Neural progenitor cell (in vitro differentiated cells): ENCODE measurements around the gene NPTXR. TPM values are rescaled to one million over a fixed set of nuclear protein-coding genes. Genes with fewer than 3 reads are reported as not detected.

Experiments used
- DNase-seq: peaks from one replicate; pipeline ENCODE4 v3.0.0-alpha.2; 2016; ENCODE audit warnings: low spot score
- H2AFZ ChIP-seq: fragments of 200-600 bp; sonication (generic); replicated peaks from 2 replicates; pipeline ENCODE4 v1.6.1; 2016; ENCODE audit warnings: antibody characterized with exemption
- H3F3A ChIP-seq: fragments of 200-600 bp; sonication (generic); 2 replicates; pipeline ENCODE4 v1.6.1; 2016; ENCODE audit warnings: antibody characterized with exemption, low read depth
- H3K27ac ChIP-seq: fragments of 200-600 bp; sonication (generic); 2 replicates; pipeline ENCODE4 v1.5.1; 2016; ENCODE audit warnings: mild to moderate bottlenecking
- H3K27me3 ChIP-seq: fragments of 200-600 bp; sonication (generic); 2 replicates; pipeline ENCODE4 v1.6.1; 2016; ENCODE audit warnings: mild to moderate bottlenecking, moderate library complexity
- H3K36me3 ChIP-seq: fragments of 200-600 bp; sonication (generic); 2 replicates; pipeline ENCODE4 v1.5.1; 2016
- H3K4me1 ChIP-seq: fragments of 200-600 bp; sonication (generic); 2 replicates; pipeline ENCODE4 v1.6.1; 2016; ENCODE audit warnings: mixed run types
- H3K4me2 ChIP-seq: fragments of 200-600 bp; sonication (generic); 2 replicates; pipeline ENCODE4 v1.6.1; 2016
- H3K4me3 ChIP-seq: fragments of 200-600 bp; sonication (generic); 2 replicates; pipeline ENCODE4 v1.5.1; 2016
- H3K79me2 ChIP-seq: fragments of 200-600 bp; sonication (generic); 2 replicates; pipeline ENCODE4 v1.6.1; 2016; ENCODE audit warnings: low read depth
- H3K9ac ChIP-seq: fragments of 200-600 bp; sonication (generic); 2 replicates; pipeline ENCODE4 v1.6.1; 2016
- H3K9me3 ChIP-seq: fragments of 200-600 bp; sonication (generic); 2 replicates; pipeline ENCODE4 v1.5.1; 2016; ENCODE audit warnings: low read depth
- H4K20me1 ChIP-seq: fragments of 200-600 bp; sonication (generic); 2 replicates; pipeline ENCODE4 v1.6.1; 2016; ENCODE audit warnings: low read depth
- H3K27ac Mint-ChIP-seq: 3 replicates; pipeline ENCODE4 v1.8.0; 2021; ENCODE audit warnings: mixed read lengths
- H3K27me3 Mint-ChIP-seq: 2 replicates; pipeline ENCODE4 v1.8.0; 2022; ENCODE audit warnings: low read depth, mild to moderate bottlenecking, inconsistent platforms, moderate library complexity, mixed read lengths; ENCODE audit not compliant: insufficient read depth
- H3K36me3 Mint-ChIP-seq: 3 replicates; pipeline ENCODE4 v1.8.0; 2021; ENCODE audit warnings: mixed read lengths
- H3K4me1 Mint-ChIP-seq: 3 replicates; pipeline ENCODE4 v1.8.0; 2021; ENCODE audit warnings: mixed read lengths
- H3K4me3 Mint-ChIP-seq: 3 replicates; pipeline ENCODE4 v1.8.0; 2021; ENCODE audit warnings: mild to moderate bottlenecking, moderate library complexity, mixed read lengths
- H3K9me3 Mint-ChIP-seq: 3 replicates; pipeline ENCODE4 v1.8.0; 2020; ENCODE audit warnings: mixed read lengths
- EZH2 ChIP-seq: fragments of 200-600 bp; sonication (generic); IDR thresholded peaks from 2 replicates; pipeline ENCODE4 v1.6.1; 2017; ENCODE audit warnings: antibody characterized with exemption, mild to moderate bottlenecking, moderate library complexity
- EZH2phosphoT487 ChIP-seq: fragments of 200-600 bp; sonication (generic); IDR thresholded peaks from 2 replicates; pipeline ENCODE4 v1.6.1; 2017; ENCODE audit warnings: antibody characterized with exemption
- total RNA-seq: library from RNA; depleted of rRNA; stranded (reverse); fragments of >200 nt; gene quantifications from 2 replicates; pipeline ENCODE4 v1.2.3, GENCODE V29; 2015; ENCODE audit warnings: low replicate concordance
- TF ChIP-seq, protein P1 (sequence below): fragments of 200-600 bp; sonication (generic); IDR thresholded peaks from 2 replicates; pipeline ENCODE4 v1.5.1; 2017; ENCODE audit warnings: antibody characterized with exemption, mild to moderate bottlenecking

Gene NPTXR
- total RNA-seq, 1 donor from 2014 or later, result 0.99 TPM

DNA sequence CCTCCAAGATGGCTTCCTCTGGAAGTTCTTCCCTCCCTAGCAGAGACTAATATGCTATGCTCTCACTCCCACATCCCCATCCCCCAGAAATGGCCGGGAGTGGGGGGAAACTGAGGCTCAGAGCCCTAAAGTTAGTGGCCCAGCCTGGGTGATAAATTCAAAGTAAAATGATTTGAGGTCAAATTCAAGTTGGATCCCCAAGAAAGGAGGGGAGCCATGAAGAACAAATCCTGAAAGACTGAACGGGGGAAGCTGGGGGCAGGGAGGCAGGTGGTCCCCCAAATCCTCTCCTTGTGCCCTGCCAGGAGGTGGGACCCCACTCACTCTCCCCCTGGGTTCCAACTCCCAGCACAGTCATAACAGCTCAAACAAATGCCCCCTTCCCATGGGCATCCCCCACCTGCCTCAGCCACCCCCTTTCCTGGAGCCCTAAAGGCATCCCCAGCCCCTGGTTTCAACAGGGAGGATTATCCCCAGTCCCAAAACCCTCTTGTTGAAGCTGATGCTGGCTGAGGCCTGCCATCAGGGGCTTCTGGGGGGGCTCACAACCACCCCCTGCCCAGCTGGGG is 27.0 kb upstream of the NPTXR start:
- TF ChIP-seq EZH2phosphoT487 (no peak), EZH2 (no peak)
- TF ChIP-seq, protein P1, sequence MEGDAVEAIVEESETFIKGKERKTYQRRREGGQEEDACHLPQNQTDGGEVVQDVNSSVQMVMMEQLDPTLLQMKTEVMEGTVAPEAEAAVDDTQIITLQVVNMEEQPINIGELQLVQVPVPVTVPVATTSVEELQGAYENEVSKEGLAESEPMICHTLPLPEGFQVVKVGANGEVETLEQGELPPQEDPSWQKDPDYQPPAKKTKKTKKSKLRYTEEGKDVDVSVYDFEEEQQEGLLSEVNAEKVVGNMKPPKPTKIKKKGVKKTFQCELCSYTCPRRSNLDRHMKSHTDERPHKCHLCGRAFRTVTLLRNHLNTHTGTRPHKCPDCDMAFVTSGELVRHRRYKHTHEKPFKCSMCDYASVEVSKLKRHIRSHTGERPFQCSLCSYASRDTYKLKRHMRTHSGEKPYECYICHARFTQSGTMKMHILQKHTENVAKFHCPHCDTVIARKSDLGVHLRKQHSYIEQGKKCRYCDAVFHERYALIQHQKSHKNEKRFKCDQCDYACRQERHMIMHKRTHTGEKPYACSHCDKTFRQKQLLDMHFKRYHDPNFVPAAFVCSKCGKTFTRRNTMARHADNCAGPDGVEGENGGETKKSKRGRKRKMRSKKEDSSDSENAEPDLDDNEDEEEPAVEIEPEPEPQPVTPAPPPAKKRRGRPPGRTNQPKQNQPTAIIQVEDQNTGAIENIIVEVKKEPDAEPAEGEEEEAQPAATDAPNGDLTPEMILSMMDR, result no peak
- Histone ChIP-seq H3K79me2 (peaks cover 34% of the 10 kb centered on the region), H3K9me3 (no peaks in the 10 kb centered on the region), H3K9ac (no peak overlapping the region), H3K4me3 (peak overlapping the region; percentile 94), H3K4me2 (peak overlapping the region; percentile 90), H3K4me1 (peaks cover 24% of the 10 kb centered on the region), H4K20me1 (peaks cover 52% of the 10 kb centered on the region), H3K27ac (no peak overlapping the region), H3K27me3 (no peaks in the 10 kb centered on the region), H2AFZ (no peak overlapping the region), H3F3A (peaks cover 14% of the 10 kb centered on the region), H3K36me3 (no peaks in the 10 kb centered on the region)
- Mint-ChIP-seq H3K4me3 (peak overlapping the region; percentile 93), H3K9me3 (no peaks in the 10 kb centered on the region), H3K27ac (no peak overlapping the region), H3K27me3 (peaks cover 5% of the 10 kb centered on the region), H3K36me3 (peaks cover 2% of the 10 kb centered on the region), H3K4me1 (peaks cover 44% of the 10 kb centered on the region)
- peak; percentile 50 for DNase-seq

DNA sequence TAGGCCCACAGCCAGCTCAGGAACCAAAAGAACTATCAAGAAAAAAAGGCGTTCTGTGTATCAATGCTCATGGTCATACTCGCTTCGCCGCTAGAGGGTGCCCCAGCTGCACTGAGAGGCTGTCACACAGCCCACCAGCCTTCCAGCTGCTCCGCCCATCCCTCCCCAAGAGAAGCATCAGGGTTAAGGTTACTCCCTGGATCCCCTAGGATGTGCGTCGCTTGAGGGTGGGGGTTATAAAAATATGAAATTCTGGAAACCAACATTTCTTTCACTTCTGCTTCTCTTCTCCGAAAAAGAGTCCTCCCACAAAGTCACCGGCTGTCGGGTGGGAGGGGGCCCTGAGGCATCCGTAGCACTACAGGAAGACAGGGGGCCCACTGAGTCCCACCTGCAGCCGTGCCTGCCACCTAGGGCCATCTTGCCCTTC is 26.5 kb upstream of the NPTXR start:
- no peaks in the 10 kb centered on the region for H3K36me3 ChIP-seq
- Mint-ChIP-seq H3K27me3 (peaks cover 7% of the 10 kb centered on the region), H3K36me3 (peaks cover 3% of the 10 kb centered on the region), H3K4me3 (peak overlapping the region; percentile 93), H3K4me1 (peaks cover 44% of the 10 kb centered on the region), H3K9me3 (no peaks in the 10 kb centered on the region), H3K27ac (no peak overlapping the region)
- peaks cover 14% of the 10 kb centered on the region for H3F3A ChIP-seq
- H3K27ac ChIP-seq, result no peak overlapping the region
- peak overlapping the region; percentile 90 for H3K4me2 ChIP-seq
- H2AFZ ChIP-seq, result no peak overlapping the region
- no peak overlapping the region for H3K9ac ChIP-seq
- no peaks in the 10 kb centered on the region for H3K27me3 ChIP-seq
- no peaks in the 10 kb centered on the region for H3K9me3 ChIP-seq
- peaks cover 34% of the 10 kb centered on the region for H3K79me2 ChIP-seq
- H4K20me1 ChIP-seq, result peaks cover 57% of the 10 kb centered on the region
- peak overlapping the region; percentile 94 for H3K4me3 ChIP-seq
- DNase-seq, result peak; percentile 93
- TF ChIP-seq, protein P1, result peak; percentile 95
- TF ChIP-seq EZH2phosphoT487, result no peak
- peaks cover 24% of the 10 kb centered on the region for H3K4me1 ChIP-seq

DNA sequence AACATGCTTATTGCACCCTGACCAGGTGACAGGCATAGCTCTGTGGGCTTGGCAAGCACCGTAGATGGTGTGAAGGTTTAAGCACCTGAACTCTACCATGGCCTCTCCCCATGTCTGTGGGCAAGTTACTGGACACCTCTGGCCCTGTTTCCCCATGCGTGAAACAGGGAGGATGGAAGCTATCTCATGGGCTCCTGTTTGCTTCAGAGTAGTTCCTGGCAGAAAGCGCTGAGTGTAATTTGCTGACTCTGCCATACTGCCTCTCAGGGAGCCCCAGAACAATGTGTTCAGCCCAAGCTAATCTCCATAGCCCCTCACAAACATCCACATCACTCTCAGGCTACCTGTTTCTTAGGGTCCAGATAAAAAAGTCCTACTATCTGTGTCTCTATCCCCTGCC is 25.8 kb upstream of the NPTXR start:
- Histone ChIP-seq H3K9ac (no peak overlapping the region), H3F3A (peaks cover 14% of the 10 kb centered on the region), H3K4me2 (no peak overlapping the region), H3K4me3 (no peak overlapping the region), H4K20me1 (peaks cover 64% of the 10 kb centered on the region), H3K9me3 (no peaks in the 10 kb centered on the region), H3K79me2 (peaks cover 34% of the 10 kb centered on the region), H3K36me3 (no peaks in the 10 kb centered on the region), H3K4me1 (peaks cover 24% of the 10 kb centered on the region), H3K27ac (no peak overlapping the region), H2AFZ (no peak overlapping the region), H3K27me3 (no peaks in the 10 kb centered on the region)
- H3K4me3 Mint-ChIP-seq, result peak overlapping the region; percentile 93
- H3K9me3 Mint-ChIP-seq, result no peaks in the 10 kb centered on the region
- peaks cover 44% of the 10 kb centered on the region for H3K4me1 Mint-ChIP-seq
- H3K27ac Mint-ChIP-seq, result no peak overlapping the region
- peaks cover 3% of the 10 kb centered on the region for H3K36me3 Mint-ChIP-seq
- peaks cover 5% of the 10 kb centered on the region for H3K27me3 Mint-ChIP-seq
- no peak for DNase-seq
- TF ChIP-seq EZH2, result no peak
- TF ChIP-seq EZH2phosphoT487, result no peak
- TF ChIP-seq, protein P1, result no peak
